Keratinocyte (primary cell): Measurements from ENCODE around the gene AMMECR1L. TPM values are rescaled to one million over a fixed set of nuclear protein-coding genes. Genes with fewer than 3 reads are reported as not detected.

Source experiments
- DNase-seq: peaks from one replicate; pipeline ENCODE4 v3.0.0-alpha.2; 2011; ENCODE audit warnings: low read depth, missing footprints, low spot score
- FAIRE-seq: peaks from 2 replicates; lab custom pipeline; 2011; peaks lifted over from hg19 to GRCh38; lab: Jason Lieb, UNC
- H2AFZ ChIP-seq: 2 replicates; pipeline ENCODE4 v1.6.0; 2012; ENCODE audit warnings: low read length, control low read depth, inconsistent platforms; ENCODE audit not compliant: control insufficient read depth
- H3K27ac ChIP-seq: 2 replicates; pipeline ENCODE4 v1.5.1; 2011; ENCODE audit warnings: low read length; ENCODE audit not compliant: control insufficient read depth, insufficient read depth
- H3K27me3 ChIP-seq: 3 replicates; pipeline ENCODE4 v1.6.0; 2011; ENCODE audit warnings: low read length; ENCODE audit not compliant: control insufficient read depth, insufficient read depth; ENCODE audit errors: extremely low read depth
- H3K36me3 ChIP-seq, 2 experiments: 2 replicates in 1 of 2; 3 replicates in 1 of 2; pipeline ENCODE4 v1.5.1; 2011; ENCODE audit warnings: low read length in 2 of 2, mild to moderate bottlenecking in 1 of 2; ENCODE audit not compliant: control insufficient read depth in 2 of 2, insufficient read depth in 2 of 2; ENCODE audit errors: extremely low read depth in 1 of 2
- H3K4me1 ChIP-seq: 3 replicates; pipeline ENCODE4 v1.5.1; 2011; ENCODE audit warnings: low read length; ENCODE audit not compliant: control insufficient read depth, insufficient read depth; ENCODE audit errors: extremely low read depth
- H3K4me2 ChIP-seq: 3 replicates; pipeline ENCODE4 v1.6.0; 2011; ENCODE audit warnings: low read depth, low read length; ENCODE audit not compliant: control insufficient read depth, insufficient read depth; ENCODE audit errors: extremely low read depth
- H3K4me3 ChIP-seq, 3 experiments: fragments of 200-600 bp in 1 of 3; sonication (generic) in 1 of 3; 2 replicates in 2 of 3; 3 replicates in 1 of 3; pipeline ENCODE4 v1.5.1; 2011 to 2016; ENCODE audit warnings: low read length in 3 of 3, mild to moderate bottlenecking in 3 of 3, control low read depth in 2 of 3, inconsistent platforms in 1 of 3, low read depth in 1 of 3, mixed read lengths in 1 of 3, mixed run types in 1 of 3, moderate library complexity in 1 of 3; ENCODE audit not compliant: control insufficient read depth in 2 of 3, insufficient read depth in 2 of 3; ENCODE audit errors: extremely low read depth in 1 of 3
- H3K79me2 ChIP-seq: 2 replicates; pipeline ENCODE4 v1.6.0; 2012; ENCODE audit warnings: low read length; ENCODE audit not compliant: control insufficient read depth, insufficient read depth
- H3K9ac ChIP-seq: 3 replicates; pipeline ENCODE4 v1.6.0; 2011; ENCODE audit warnings: low read length; ENCODE audit not compliant: control insufficient read depth, insufficient read depth; ENCODE audit errors: extremely low read depth
- H3K9me1 ChIP-seq: 3 replicates; pipeline ENCODE4 v1.6.0; 2011; ENCODE audit warnings: low read length; ENCODE audit not compliant: control insufficient read depth, insufficient read depth; ENCODE audit errors: extremely low read depth
- H3K9me3 ChIP-seq: 2 replicates; pipeline ENCODE4 v1.5.1; 2012; ENCODE audit warnings: low read depth, low read length; ENCODE audit not compliant: control insufficient read depth
- H4K20me1 ChIP-seq: 3 replicates; pipeline ENCODE4 v1.6.0; 2011; ENCODE audit warnings: low read length; ENCODE audit not compliant: control insufficient read depth, insufficient read depth; ENCODE audit errors: extremely low read depth
- CTCF ChIP-seq, 3 experiments: IDR thresholded peaks in 1 of 3; conservative IDR thresholded peaks in 1 of 3; optimal IDR thresholded peaks in 1 of 3; 2 replicates in 2 of 3; 3 replicates in 1 of 3; pipeline versions ENCODE3 to v1.5.1; 2011; ENCODE audit warnings: low read length in 3 of 3, mild to moderate bottlenecking in 3 of 3, moderate library complexity in 2 of 3, control low read depth in 1 of 3, inconsistent platforms in 1 of 3; ENCODE audit not compliant: insufficient read depth in 2 of 3; ENCODE audit errors: extremely low read depth in 1 of 3
- EZH2 ChIP-seq: IDR thresholded peaks from one replicate; pipeline ENCODE4 v1.6.1; 2012; ENCODE audit warnings: inconsistent platforms, mild to moderate bottlenecking, low read length, moderate library complexity
- dilution Hi-C: fragments of 300-500 bp; cut with MboI; formaldehyde crosslinking; loops from one replicate; pipeline ENCODE4 v1.7.0; 2020; ENCODE audit warnings: low sequenced_read_pairs; ENCODE audit not compliant: extremely low pct_ligation_motif_present
- polyA plus RNA-seq, 5 experiments: library from polyadenylated mRNA; depleted of rRNA in 3 of 5; stranded (reverse) in 3 of 5; stranded (forward) in 1 of 5; unstranded in 1 of 5; fragments of >200 nt; gene quantifications; 1 replicate in 1 of 5; 2 replicates in 3 of 5; 3 replicates in 1 of 5; pipeline versions ENCODE4 v1.2.1 to v1.2.3, GENCODE V29; 2011 to 2012; ENCODE audit warnings: missing spikeins in 2 of 5, low read depth in 1 of 5, low replicate concordance in 1 of 5

AMMECR1L gene
- polyA plus RNA-seq, 1 donor (not counting 4 experiments of a cell fraction or from before 2014, with no cell fraction given): 16.8 TPM

GRCh38 chr2:127917916-127918315, 32.2 kb upstream of the AMMECR1L start:
- no peaks in the 10 kb centered on the region for H3K9me3 ChIP-seq
- FAIRE-seq (no peak), DNase-seq (no peak)
- H3K27ac ChIP-seq: no peak overlapping the region
- no peak overlapping the region for H3K4me3 ChIP-seq
- H3K4me1 ChIP-seq: no peaks in the 10 kb centered on the region
- H3K4me2 ChIP-seq: no peak overlapping the region
- TF ChIP-seq CTCF (optimal IDR thresholded peaks at IDR 0.05 in 1 of 3, IDR thresholded peaks at IDR 0.05 in 1 of 3, conservative IDR thresholded peaks at IDR 0.05 in 1 of 3; ENCODE audit: extremely low read depth in 1 of 3, insufficient read depth in 2 of 3, low read length in 3 of 3) (no peak), EZH2 (no peak)
- no peak overlapping the region for H2AFZ ChIP-seq
- no peaks in the 10 kb centered on the region for H4K20me1 ChIP-seq
- no peak overlapping the region for H3K9ac ChIP-seq
- H3K36me3 ChIP-seq: no peaks in the 10 kb centered on the region
- no peaks in the 10 kb centered on the region for H3K79me2 ChIP-seq
- no peaks in the 10 kb centered on the region for H3K9me1 ChIP-seq
- dilution Hi-C loops: no loop called here
- H3K27me3 ChIP-seq: no peaks in the 10 kb centered on the region

- Histone ChIP-seq H2AFZ (no peak overlapping the region), H3K4me2 (no peak overlapping the region)
- no peak for DNase-seq
These were observed 28.2 kb upstream of the AMMECR1L start for GRCh38 chr2:127913808-127914457.

More at GRCh38 chr2:127913808-127914457, 28.2 kb upstream of the AMMECR1L start:
- H3K4me1 ChIP-seq: no peaks in the 10 kb centered on the region
- H3K27me3 ChIP-seq: no peaks in the 10 kb centered on the region
- no peak overlapping the region for H3K9ac ChIP-seq
- no peaks in the 10 kb centered on the region for H3K9me3 ChIP-seq
- FAIRE-seq: no peak
- H4K20me1 ChIP-seq: no peaks in the 10 kb centered on the region
- H3K4me3 ChIP-seq: no peak overlapping the region
- no peaks in the 10 kb centered on the region for H3K9me1 ChIP-seq
- H3K27ac ChIP-seq: no peak overlapping the region
- dilution Hi-C loops: no loop called here
- TF ChIP-seq CTCF (optimal IDR thresholded peaks at IDR 0.05 in 1 of 3, IDR thresholded peaks at IDR 0.05 in 1 of 3, conservative IDR thresholded peaks at IDR 0.05 in 1 of 3; ENCODE audit: extremely low read depth in 1 of 3, insufficient read depth in 2 of 3, low read length in 3 of 3) (no peak), EZH2 (no peak)
- no peaks in the 10 kb centered on the region for H3K36me3 ChIP-seq
- H3K79me2 ChIP-seq: no peaks in the 10 kb centered on the region
